Stomach (tissue), 9 donors: ENCODE results near the gene STK38L. TPM values are rescaled to one million over a fixed set of nuclear protein-coding genes. Genes with fewer than 3 reads are reported as not detected.

ENCODE experiments used
- DNase-seq, 2 donors: peaks; one replicate each; pipeline versions ENCODE4 v3.0.0 to v3.0.0-alpha.2; 2013 to 2019
- H3K27ac ChIP-seq, 5 donors: fragments of 200-600 bp in 4 of 5; sonication (generic) in 4 of 5; one replicate each; pipeline ENCODE4 v1.5.1; 2013 to 2019; ENCODE audit warnings: mild to moderate bottlenecking in 1 of 5, moderate library complexity in 1 of 5
- H3K27me3 ChIP-seq, 3 donors: fragments of 200-600 bp; sonication (generic); one replicate each; pipeline ENCODE4 v1.5.1; 2017 to 2019; ENCODE audit warnings: mixed run types in 1 of 3
- H3K36me3 ChIP-seq, 4 donors: fragments of 200-600 bp; sonication (generic); 1 replicate in 3 of 4; 2 replicates in 1 of 4; pipeline ENCODE4 v1.5.1; 2016 to 2019
- H3K4me1 ChIP-seq, 4 donors: fragments of 200-600 bp; sonication (generic); one replicate each; pipeline ENCODE4 v1.5.1; 2016 to 2019
- H3K4me3 ChIP-seq, 4 donors: fragments of 200-600 bp; sonication (generic) in 3 of 4; one replicate each; pipeline ENCODE4 v1.5.1; 2016 to 2019; ENCODE audit warnings: mild to moderate bottlenecking in 1 of 4
- H3K9me3 ChIP-seq, 4 donors: fragments of 200-600 bp; sonication (generic); one replicate each; pipeline ENCODE4 v1.5.1; 2016 to 2019
- CTCF ChIP-seq, 7 experiments: fragments of 450-650 bp in 4 of 7; fragments of 200-600 bp in 3 of 7; sonication (generic) in 3 of 7; IDR thresholded peaks; one replicate each; pipeline ENCODE4 v1.5.1; 2016 to 2019; ENCODE audit warnings: antibody characterized with exemption in 7 of 7, control low read depth in 2 of 7, mild to moderate bottlenecking in 1 of 7
- EP300 ChIP-seq: sonication (generic); formaldehyde crosslinking; IDR thresholded peaks from one replicate; pipeline ENCODE4 v1.6.1; 2017; ENCODE audit warnings: antibody characterized with exemption
- POLR2A ChIP-seq, 4 donors: fragments of 450-650 bp; IDR thresholded peaks; one replicate each; pipeline ENCODE4 v1.6.1; 2016; ENCODE audit warnings: antibody characterized with exemption in 4 of 4, control low read depth in 2 of 4, mild to moderate bottlenecking in 1 of 4, moderate library complexity in 1 of 4
- POLR2AphosphoS5 ChIP-seq, 3 donors: sonication (generic); formaldehyde crosslinking; IDR thresholded peaks; one replicate each; pipeline ENCODE4 v1.6.1; 2016; ENCODE audit warnings: antibody characterized with exemption in 3 of 3
- WGBS, 5 donors: extraction: QIAGEN DNeasy Blood & Tissue Kit in 3 of 5; methylation state at CpG; one replicate each; pipeline versions ENCODE4 v1.1.5 to v1.1.7; 2013 to 2018; 5-methylcytosine and 5-hydroxymethylcytosine counted together
- intact Hi-C: fragments of 100-400 bp; cut with DNase I; formaldehyde crosslinking; loops from one replicate; pipeline ENCODE4 v1.15.1; 2023; ENCODE audit warnings: low total_unique reads
- polyA plus RNA-seq, 3 donors: library from polyadenylated mRNA; stranded (reverse); fragments of 200-250 nt; gene quantifications; one replicate each; pipeline ENCODE4 v1.2.3, GENCODE V29; 2013
- total RNA-seq, 5 donors: library from RNA; depleted of rRNA; stranded (reverse); fragments of >200 nt; gene quantifications; one replicate each; pipeline versions ENCODE4 v1.1.0 to v1.2.3, GENCODE V29; 2014 to 2016
- donor health status: healthy with polysubstance abuse.
- donor health status: Bipolar disorder and iron deficiency.
- donor health status: healthy.

Gene STK38L
- total and polyA plus RNA-seq, 8 donors, result 8.5 to 118 (median 26.5) TPM

- H3K27me3 ChIP-seq, result no peaks in the 10 kb centered on the region
- H3K27ac ChIP-seq, result no peak overlapping the region
- DNase-seq, result no peak
- H3K4me3 ChIP-seq, result no peak overlapping the region
- H3K4me1 ChIP-seq, result peaks cover 21 to 88% (median 75%) of the 10 kb centered on the region in 4 donors
- H3K9me3 ChIP-seq, result no peaks in the 10 kb centered on the region
- 55 to 77% (median 60%) methylated on average over 2 of the region's 2 CpGs for WGBS, 5 donors
- TF ChIP-seq EP300, result no peak
- no peak for TF ChIP-seq POLR2AphosphoS5 (IDR thresholded peaks at IDR 0.05)
- TF ChIP-seq POLR2A (IDR thresholded peaks at IDR 0.05), result no peak
- no peak for TF ChIP-seq CTCF (IDR thresholded peaks at IDR 0.05)
- intact Hi-C loops, result no loop called here
- H3K36me3 ChIP-seq, result no peaks in the 10 kb centered on the region
Observed at GRCh38 chr12:27274706-27275105, 30.6 kb downstream of the STK38L start.

- Histone ChIP-seq H3K27me3 (no peaks in the 10 kb centered on the region), H3K4me1 (peaks cover 21 to 96% (median 81%) of the 10 kb centered on the region in 4 donors), H3K27ac (no peak overlapping the region), H3K4me3 (no peak overlapping the region), H3K36me3 (no peaks in the 10 kb centered on the region), H3K9me3 (no peaks in the 10 kb centered on the region)
- intact Hi-C loops, result no loop called here
- 67 to 71% (median 69%) methylated on average over 3 of the region's 3 CpGs for WGBS, 5 donors
- TF ChIP-seq POLR2A (IDR thresholded peaks at IDR 0.05) (no peak), CTCF (IDR thresholded peaks at IDR 0.05) (no peak), POLR2AphosphoS5 (IDR thresholded peaks at IDR 0.05) (no peak), EP300 (no peak)
- DNase-seq, result no peak
Observed at GRCh38 chr12:27276275-27276674, 32.2 kb downstream of the STK38L start.

GRCh38 chr12:27277846-27278260, 33.8 kb downstream of the STK38L start:
- H3K4me3 ChIP-seq, result no peak overlapping the region
- TF ChIP-seq POLR2A (IDR thresholded peaks at IDR 0.05), result no peak
- peak in 1 of 3 donors; percentile 16 for TF ChIP-seq POLR2AphosphoS5 (IDR thresholded peaks at IDR 0.05)
- no peak for TF ChIP-seq CTCF (IDR thresholded peaks at IDR 0.05)
- peaks cover 9 to 95% (median 73%) of the 10 kb centered on the region in 4 donors for H3K4me1 ChIP-seq
- no peaks in the 10 kb centered on the region for H3K9me3 ChIP-seq
- peak in 1 of 2 donors; percentile 77 for DNase-seq
- intact Hi-C loops, result no loop called here
- 39 to 70% (median 46%) methylated on average over 1 of the region's 1 CpG for WGBS, 5 donors
- peak overlapping the region in 4 of 5 donors; percentile 38 to 70 (median 52) for H3K27ac ChIP-seq
- H3K27me3 ChIP-seq, result no peaks in the 10 kb centered on the region
- H3K36me3 ChIP-seq, result no peaks in the 10 kb centered on the region

GRCh38 chr12:27279826-27280225, 35.7 kb downstream of the STK38L start:
- TF ChIP-seq POLR2A (IDR thresholded peaks at IDR 0.05) (no peak), EP300 (no peak), CTCF (IDR thresholded peaks at IDR 0.05) (no peak), POLR2AphosphoS5 (IDR thresholded peaks at IDR 0.05) (no peak)
- Histone ChIP-seq H3K4me1 (peaks cover 4 to 95% (median 63%) of the 10 kb centered on the region in 4 donors), H3K27me3 (no peaks in the 10 kb centered on the region), H3K36me3 (no peaks in the 10 kb centered on the region), H3K9me3 (no peaks in the 10 kb centered on the region), H3K27ac (peak overlapping the region in 3 of 5 donors; percentile 24 to 31 (median 27)), H3K4me3 (no peak overlapping the region)
- peak in 1 of 2 donors; percentile 70 for DNase-seq
- intact Hi-C loops, result no loop called here
- WGBS, 5 donors, result 15 to 49% (median 32%) methylated on average over 2 of the region's 2 CpGs
